Lung (tissue), 12 donors: ENCODE results near the gene NRP2. TPM values are rescaled to one million over a fixed set of nuclear protein-coding genes. Genes with fewer than 3 reads are reported as not detected.
A peak's percentile ranks its signal among the peaks of the same experiment; 100 is the strongest.

Experiments
- ATAC-seq: fragments of 200-7000 bp; cut with Tn5 transposase; one replicate; pipeline ENCODE4 v1.9.1; 2020; ENCODE audit warnings: moderate number of reproducible peaks; ENCODE audit not compliant: insufficient read depth, low FRiP score
- DNase-seq, 3 donors: peaks; one replicate each; pipeline ENCODE4 v3.0.0-alpha.2; 2013 to 2017
- H3K27ac ChIP-seq, 2 donors: one replicate each; pipeline ENCODE4 v1.5.1; 2013; ENCODE audit warnings: mild to moderate bottlenecking in 2 of 2, moderate library complexity in 2 of 2, control low read depth in 1 of 2, inconsistent platforms in 1 of 2, low read depth in 1 of 2, low read length in 1 of 2
- H3K27me3 ChIP-seq, 3 donors: one replicate each; pipeline ENCODE4 v1.5.1; 2013; ENCODE audit warnings: low read length in 2 of 3; ENCODE audit not compliant: control insufficient read depth in 3 of 3, insufficient read depth in 3 of 3
- H3K36me3 ChIP-seq, 4 donors: one replicate each; pipeline ENCODE4 v1.5.1; 2013; ENCODE audit warnings: low read length in 4 of 4, mild to moderate bottlenecking in 1 of 4, moderate library complexity in 1 of 4; ENCODE audit not compliant: control insufficient read depth in 4 of 4, insufficient read depth in 4 of 4
- H3K4me1 ChIP-seq, 5 donors: one replicate each; pipeline ENCODE4 v1.5.1; 2013; ENCODE audit warnings: low read length in 5 of 5, mild to moderate bottlenecking in 2 of 5, moderate library complexity in 1 of 5; ENCODE audit not compliant: control insufficient read depth in 5 of 5, insufficient read depth in 5 of 5
- H3K4me3 ChIP-seq: one replicate; pipeline ENCODE4 v1.5.1; 2013; ENCODE audit warnings: mild to moderate bottlenecking, control low read depth, moderate library complexity
- H3K9ac ChIP-seq, 2 donors: one replicate each; pipeline ENCODE4 v1.5.1; 2013; ENCODE audit warnings: low read length in 2 of 2, control low read depth in 1 of 2; ENCODE audit not compliant: insufficient read depth in 1 of 2
- H3K9me3 ChIP-seq, 4 donors: one replicate each; pipeline ENCODE4 v1.5.1; 2013; ENCODE audit warnings: low read length in 3 of 4, mild to moderate bottlenecking in 1 of 4, moderate library complexity in 1 of 4; ENCODE audit not compliant: control insufficient read depth in 4 of 4, insufficient read depth in 3 of 4
- WGBS, 2 donors: extraction: QIAGEN DNeasy Blood & Tissue Kit; methylation state at CpG; one replicate each; pipeline ENCODE4 v1.1.7; 2013; 5-methylcytosine and 5-hydroxymethylcytosine counted together
- polyA plus RNA-seq, 2 donors: library from polyadenylated mRNA; stranded (reverse); fragments of 200-250 nt; gene quantifications; one replicate each; pipeline ENCODE4 v1.2.1, GENCODE V29; 2013
- total RNA-seq, 2 donors: library from RNA; depleted of rRNA in 1 of 2; stranded (reverse); fragments of >200 nt in 1 of 2; gene quantifications; one replicate each; pipeline ENCODE4 v1.2.1, GENCODE V29; 2014 to 2021
- TF ChIP-seq, protein P1 (sequence below): IDR thresholded peaks from 2 replicates; pipeline ENCODE4 v1.5.1; 2012; ENCODE audit warnings: mild to moderate bottlenecking; ENCODE audit errors: control extremely low read depth, extremely low read depth
- donor health status: control.
- donor health status: control.
- donor health status: Bipolar disorder and iron deficiency.
- donor health status: healthy.
- donor health status: DM: yes; HTN: yes; CAD: no.

NRP2 gene
- total and polyA plus RNA-seq, 4 donors: 20.4 to 125 (median 63.2) TPM

DNA sequence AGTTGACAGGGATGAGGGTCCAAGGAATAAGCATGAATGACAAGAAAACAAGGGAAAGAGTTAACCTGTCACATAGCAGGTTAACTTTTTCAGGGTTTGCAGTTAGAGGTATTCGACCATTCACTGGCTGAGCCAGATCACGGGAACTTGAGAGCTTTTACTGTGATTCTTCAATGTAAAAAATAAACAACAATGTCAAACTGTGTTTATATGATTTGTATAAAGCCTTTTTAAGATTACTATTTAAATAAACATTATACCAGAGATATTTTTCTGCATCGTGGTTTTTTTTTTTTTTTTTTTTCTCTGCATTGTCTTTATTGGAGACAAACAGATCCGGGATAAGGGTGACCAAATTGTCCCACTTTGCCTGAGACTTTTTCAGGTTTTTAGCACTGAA is 115.6 kb downstream of the NRP2 start:
- ATAC-seq (no peak), DNase-seq (peak in 2 of 3 donors; percentile 57 to 64)
- H3K4me3 ChIP-seq: no peak overlapping the region
- H3K27me3 ChIP-seq: no peaks in the 10 kb centered on the region
- WGBS, 2 donors: 67 to 78% methylated on average over 4 of the region's 4 CpGs
- H3K4me1 ChIP-seq: peaks cover 0 to 55% (median 17%) of the 10 kb centered on the region in 5 donors
- peaks cover 0 to 16% (median 12%) of the 10 kb centered on the region in 4 donors for H3K36me3 ChIP-seq
- H3K9ac ChIP-seq: no peak overlapping the region
- no peak overlapping the region for H3K27ac ChIP-seq
- TF ChIP-seq, protein P1, sequence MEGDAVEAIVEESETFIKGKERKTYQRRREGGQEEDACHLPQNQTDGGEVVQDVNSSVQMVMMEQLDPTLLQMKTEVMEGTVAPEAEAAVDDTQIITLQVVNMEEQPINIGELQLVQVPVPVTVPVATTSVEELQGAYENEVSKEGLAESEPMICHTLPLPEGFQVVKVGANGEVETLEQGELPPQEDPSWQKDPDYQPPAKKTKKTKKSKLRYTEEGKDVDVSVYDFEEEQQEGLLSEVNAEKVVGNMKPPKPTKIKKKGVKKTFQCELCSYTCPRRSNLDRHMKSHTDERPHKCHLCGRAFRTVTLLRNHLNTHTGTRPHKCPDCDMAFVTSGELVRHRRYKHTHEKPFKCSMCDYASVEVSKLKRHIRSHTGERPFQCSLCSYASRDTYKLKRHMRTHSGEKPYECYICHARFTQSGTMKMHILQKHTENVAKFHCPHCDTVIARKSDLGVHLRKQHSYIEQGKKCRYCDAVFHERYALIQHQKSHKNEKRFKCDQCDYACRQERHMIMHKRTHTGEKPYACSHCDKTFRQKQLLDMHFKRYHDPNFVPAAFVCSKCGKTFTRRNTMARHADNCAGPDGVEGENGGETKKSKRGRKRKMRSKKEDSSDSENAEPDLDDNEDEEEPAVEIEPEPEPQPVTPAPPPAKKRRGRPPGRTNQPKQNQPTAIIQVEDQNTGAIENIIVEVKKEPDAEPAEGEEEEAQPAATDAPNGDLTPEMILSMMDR: no peak
- peaks cover 0 to 16% (median 1%) of the 10 kb centered on the region in 4 donors for H3K9me3 ChIP-seq

DNA sequence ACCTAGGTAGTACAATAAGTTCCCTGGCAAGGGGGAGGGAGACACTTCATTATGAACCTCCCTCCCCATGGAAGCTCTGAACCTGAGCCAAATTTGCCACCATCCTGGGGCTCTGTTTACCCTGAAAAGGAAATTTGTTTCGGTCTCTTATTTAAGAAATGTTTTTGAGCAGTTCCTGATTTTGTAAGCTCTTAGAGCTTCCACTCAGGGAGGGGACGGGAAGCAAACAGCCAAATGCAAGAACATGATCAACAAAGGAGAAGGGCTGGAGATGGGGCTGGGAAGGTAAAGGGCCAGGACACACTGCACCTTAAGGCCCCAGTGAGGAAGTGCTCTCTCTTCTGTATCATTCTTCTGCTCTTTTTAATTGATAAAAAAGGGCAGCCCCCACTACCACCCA is 117.9 kb downstream of the NRP2 start:
- Histone ChIP-seq H3K4me1 (peaks cover 0 to 68% (median 17%) of the 10 kb centered on the region in 5 donors), H3K9me3 (peaks cover 0 to 13% (median 1%) of the 10 kb centered on the region in 4 donors), H3K4me3 (no peak overlapping the region), H3K36me3 (peaks cover 0 to 8% (median 6%) of the 10 kb centered on the region in 4 donors), H3K9ac (no peak overlapping the region), H3K27ac (peak overlapping the region in 1 of 2 donors; percentile 18), H3K27me3 (no peaks in the 10 kb centered on the region)
- DNase-seq (peak; percentile 47 to 84 (median 77)), ATAC-seq (no peak)
- TF ChIP-seq, protein P1: no peak
- 12 to 16% methylated on average over 2 of the region's 2 CpGs for WGBS, 2 donors

DNA sequence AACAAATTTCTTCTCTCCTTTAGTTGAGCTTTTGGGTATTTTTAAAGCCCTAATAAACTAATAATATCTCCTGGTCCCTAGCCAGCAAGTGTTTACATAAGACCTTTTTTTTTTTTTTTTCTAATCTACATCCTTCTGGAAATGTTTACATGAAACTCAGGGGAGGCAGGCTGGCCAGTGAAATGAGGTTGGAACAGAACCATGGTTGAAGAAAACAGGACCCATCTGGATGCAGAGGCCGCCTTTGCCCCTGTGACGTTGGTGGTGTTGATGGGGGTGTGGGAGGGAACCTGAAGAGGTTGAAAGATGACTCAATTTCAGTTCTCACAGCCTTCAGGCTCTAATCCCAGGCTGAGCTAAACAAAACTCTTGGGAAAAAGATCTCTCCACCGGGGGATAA is 118.5 kb downstream of the NRP2 start:
- 31 to 74% methylated on average over 3 of the region's 3 CpGs for WGBS, 2 donors
- H3K9ac ChIP-seq: peak overlapping the region in 1 of 2 donors; percentile 53
- H3K4me1 ChIP-seq: peaks cover 0 to 69% (median 21%) of the 10 kb centered on the region in 5 donors
- ATAC-seq (peak; percentile 59), DNase-seq (peak; percentile 96 to 99 (median 99))
- peaks cover 0 to 7% (median 5%) of the 10 kb centered on the region in 4 donors for H3K36me3 ChIP-seq
- no peaks in the 10 kb centered on the region for H3K27me3 ChIP-seq
- peaks cover 0 to 13% (median 1%) of the 10 kb centered on the region in 4 donors for H3K9me3 ChIP-seq
- no peak overlapping the region for H3K4me3 ChIP-seq
- H3K27ac ChIP-seq: peak overlapping the region in 1 of 2 donors; percentile 50
- TF ChIP-seq, protein P1: no peak

DNA sequence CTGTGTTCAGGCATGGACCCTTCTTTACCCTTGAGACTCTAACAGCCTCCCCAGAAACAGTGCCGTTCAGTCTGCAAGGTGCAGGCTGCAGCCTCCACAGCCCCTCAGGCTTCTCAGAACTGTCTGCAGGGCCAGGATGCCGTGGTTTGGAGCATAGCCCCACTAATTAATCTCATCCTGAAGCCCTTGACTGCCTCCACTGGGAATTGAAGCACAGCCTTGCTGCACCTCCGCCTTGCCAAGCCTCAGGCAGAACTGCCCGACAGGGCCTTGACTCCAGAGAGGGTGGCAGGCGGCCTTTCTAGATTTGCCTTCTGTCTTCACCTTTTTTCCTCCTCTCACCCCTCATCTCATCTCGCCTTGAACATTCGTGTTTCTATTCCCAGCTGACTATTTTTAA is 119.8 kb downstream of the NRP2 start:
- TF ChIP-seq, protein P1: no peak
- DNase-seq (no peak), ATAC-seq (no peak)
- WGBS, 2 donors: 79 to 87% methylated on average over 7 of the region's 7 CpGs
- peaks cover 0 to 11% (median 1%) of the 10 kb centered on the region in 4 donors for H3K9me3 ChIP-seq
- no peak overlapping the region for H3K4me3 ChIP-seq
- peak overlapping the region in 1 of 2 donors; percentile 50 for H3K27ac ChIP-seq
- H3K27me3 ChIP-seq: no peaks in the 10 kb centered on the region
- H3K36me3 ChIP-seq: peaks cover 0 to 5% (median 1%) of the 10 kb centered on the region in 4 donors
- peaks cover 0 to 66% (median 29%) of the 10 kb centered on the region in 5 donors for H3K4me1 ChIP-seq
- no peak overlapping the region for H3K9ac ChIP-seq
